Mesodermal cell (in vitro differentiated cells): ENCODE data around the gene FAM216B.

ENCODE experiments used
- H3K27ac ChIP-seq: 2 replicates; pipeline ENCODE4 v1.7.0; 2013; ENCODE audit warnings: mild to moderate bottlenecking, low read depth, low read length, moderate library complexity; ENCODE audit not compliant: severe bottlenecking
- H3K36me3 ChIP-seq: 2 replicates; pipeline ENCODE4 v1.7.1; 2013; ENCODE audit warnings: mild to moderate bottlenecking, low read length, moderate library complexity; ENCODE audit not compliant: control insufficient read depth, insufficient read depth
- H3K4me1 ChIP-seq: one replicate; pipeline ENCODE4 v1.7.1; 2013; ENCODE audit warnings: mild to moderate bottlenecking, low read length; ENCODE audit not compliant: insufficient read depth, control insufficient read depth, poor library complexity, severe bottlenecking
- H3K4me3 ChIP-seq: 2 replicates; pipeline ENCODE4 v1.7.0; 2013; ENCODE audit warnings: low read length, control low read depth, mild to moderate bottlenecking; ENCODE audit not compliant: insufficient read depth, poor library complexity, severe bottlenecking; ENCODE audit errors: extremely low read depth
- H3K9me3 ChIP-seq: 2 replicates; pipeline ENCODE4 v1.7.1; 2013; ENCODE audit warnings: mild to moderate bottlenecking, low read length, moderate library complexity; ENCODE audit not compliant: control insufficient read depth
- WGBS, 2 experiments: methylation state at CpG; one replicate each; pipeline ENCODE4 v1.1.5; 2013; ENCODE audit warnings: missing lambda C conversion rate in 2 of 2; ENCODE audit not compliant: insufficient coverage in 2 of 2; 5-methylcytosine and 5-hydroxymethylcytosine counted together

The FAM216B gene

DNA sequence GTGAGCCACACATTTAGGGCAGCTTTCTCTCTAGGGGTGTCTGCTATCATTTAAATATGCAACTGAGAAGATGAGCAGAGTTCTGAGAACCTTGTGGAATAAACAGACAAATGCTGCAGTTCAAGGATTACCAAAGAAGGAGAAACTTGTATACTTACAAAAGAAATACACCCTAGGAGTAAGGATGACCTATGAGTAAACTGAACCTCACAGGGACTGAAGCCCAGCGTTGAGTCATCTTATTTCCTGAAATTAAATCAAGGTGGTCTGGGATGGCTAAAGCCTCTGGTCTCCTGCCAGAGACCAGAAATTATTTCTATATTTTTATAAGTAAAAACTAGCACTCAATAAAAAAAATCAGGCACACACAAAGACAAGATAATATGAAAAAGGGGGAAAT is 40.1 kb downstream of the FAM216B start:
- no CpG with 5 or more reads among the region's 1 CpG for WGBS, 2 experiments
- Histone ChIP-seq H3K4me3 (no peak overlapping the region), H3K27ac (no peak overlapping the region), H3K36me3 (no peaks in the 10 kb centered on the region), H3K9me3 (peaks cover 11% of the 10 kb centered on the region), H3K4me1 (no peaks in the 10 kb centered on the region)

DNA sequence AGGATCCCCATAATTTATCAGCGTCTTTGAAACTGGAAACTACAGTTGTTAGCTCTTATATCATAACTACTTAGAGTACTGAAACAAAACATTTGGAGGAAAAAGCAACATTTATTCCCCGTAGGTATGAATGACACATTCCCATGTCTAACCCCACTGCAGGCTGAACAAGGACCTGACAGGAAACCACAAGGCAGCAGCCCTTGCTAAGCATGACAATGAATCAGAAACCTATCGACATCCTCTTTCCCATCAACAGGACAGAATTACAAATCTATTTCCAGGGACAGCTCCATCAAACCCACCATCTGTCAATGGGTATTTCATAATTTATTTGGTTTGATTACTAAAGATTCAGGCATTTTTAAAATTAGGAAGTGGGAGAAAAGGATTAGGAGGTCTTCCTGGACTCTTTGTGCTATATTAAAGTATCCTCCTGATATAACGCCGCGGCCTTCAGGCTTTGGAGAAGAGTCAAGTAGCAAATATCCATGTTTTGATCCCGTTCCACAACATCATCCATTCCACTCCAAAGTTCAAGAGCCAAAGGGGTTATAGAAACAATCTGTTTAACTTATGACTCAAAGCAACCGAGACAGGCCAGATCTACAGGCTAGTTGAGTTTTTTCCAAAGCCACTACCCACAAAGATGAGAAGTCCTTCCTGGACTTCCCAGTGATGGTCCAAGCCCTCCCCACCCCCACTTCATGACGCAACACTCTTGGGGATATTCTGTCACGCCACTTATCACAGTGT is 51.1 kb downstream of the FAM216B start:
- H3K4me3 ChIP-seq, result no peak overlapping the region
- no peaks in the 10 kb centered on the region for H3K4me1 ChIP-seq
- H3K36me3 ChIP-seq, result no peaks in the 10 kb centered on the region
- no peaks in the 10 kb centered on the region for H3K9me3 ChIP-seq
- no peak overlapping the region for H3K27ac ChIP-seq
- WGBS, 2 experiments, result 78 to 89% methylated on average over 7 of the region's 10 CpGs

DNA sequence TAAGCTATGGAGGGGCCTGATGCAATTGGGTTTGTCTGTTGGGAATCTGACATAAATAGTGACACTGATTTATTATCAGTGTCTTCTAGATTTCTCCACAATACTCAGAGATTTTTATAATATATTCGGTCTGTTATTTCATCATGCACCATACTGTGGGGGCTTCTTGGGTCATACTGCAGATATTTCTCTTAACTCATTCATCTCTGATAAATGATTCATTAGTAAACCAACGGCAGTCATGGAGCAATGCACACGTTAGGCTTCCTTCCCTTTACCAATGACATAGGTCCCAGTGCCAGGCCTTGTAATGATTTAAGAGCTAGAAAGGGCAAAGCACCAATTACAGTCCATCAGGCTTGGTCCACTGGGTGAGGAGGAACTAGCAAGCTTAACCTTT is 53.6 kb downstream of the FAM216B start:
- H3K4me3 ChIP-seq, result no peak overlapping the region
- no peak overlapping the region for H3K27ac ChIP-seq
- H3K4me1 ChIP-seq, result no peaks in the 10 kb centered on the region
- H3K36me3 ChIP-seq, result no peaks in the 10 kb centered on the region
- no peaks in the 10 kb centered on the region for H3K9me3 ChIP-seq
- 100% methylated on average over 1 to 2 of the region's 3 CpGs for WGBS, 2 experiments

DNA sequence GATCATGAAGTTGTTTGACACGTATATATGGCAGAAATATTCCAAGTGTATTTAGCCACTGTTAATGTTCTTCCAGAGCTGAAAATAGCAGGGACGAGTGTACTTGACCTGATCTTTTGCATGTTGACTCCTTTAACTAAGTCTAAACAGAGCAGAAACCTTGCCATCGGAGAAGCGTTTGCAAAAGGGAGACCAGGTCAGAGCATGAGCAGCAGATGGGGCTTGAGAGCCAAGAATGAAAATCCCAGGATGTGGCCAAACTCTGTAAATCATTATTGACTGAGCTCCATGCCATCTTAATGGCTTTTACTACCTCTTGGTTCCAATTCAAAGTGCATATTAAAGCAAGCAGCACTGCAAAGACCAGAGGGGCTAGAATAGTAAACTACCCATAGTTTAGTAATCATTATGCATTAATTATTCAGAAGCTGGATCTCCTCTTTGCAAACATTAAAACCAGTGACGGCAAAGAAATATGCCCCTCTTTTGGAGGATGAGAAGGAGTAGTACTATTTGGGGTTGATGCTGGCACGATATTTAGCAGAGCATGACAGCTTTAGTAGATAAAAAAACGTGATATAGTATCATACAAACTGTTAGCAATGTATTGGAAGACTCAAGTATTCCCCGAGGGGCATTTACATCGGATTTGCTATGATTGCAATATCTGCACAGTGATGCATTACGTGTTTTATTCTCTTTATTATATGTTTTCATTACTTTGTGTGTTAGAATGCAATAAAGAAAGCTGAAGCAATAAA is 55.7 kb downstream of the FAM216B start:
- Histone ChIP-seq H3K27ac (no peak overlapping the region), H3K4me1 (no peaks in the 10 kb centered on the region), H3K36me3 (no peaks in the 10 kb centered on the region), H3K4me3 (no peak overlapping the region), H3K9me3 (no peaks in the 10 kb centered on the region)
- 48 to 64% methylated on average over 3 to 7 of the region's 10 CpGs for WGBS, 2 experiments
